Measurements from ENCODE around the gene IRF4.

DNA sequence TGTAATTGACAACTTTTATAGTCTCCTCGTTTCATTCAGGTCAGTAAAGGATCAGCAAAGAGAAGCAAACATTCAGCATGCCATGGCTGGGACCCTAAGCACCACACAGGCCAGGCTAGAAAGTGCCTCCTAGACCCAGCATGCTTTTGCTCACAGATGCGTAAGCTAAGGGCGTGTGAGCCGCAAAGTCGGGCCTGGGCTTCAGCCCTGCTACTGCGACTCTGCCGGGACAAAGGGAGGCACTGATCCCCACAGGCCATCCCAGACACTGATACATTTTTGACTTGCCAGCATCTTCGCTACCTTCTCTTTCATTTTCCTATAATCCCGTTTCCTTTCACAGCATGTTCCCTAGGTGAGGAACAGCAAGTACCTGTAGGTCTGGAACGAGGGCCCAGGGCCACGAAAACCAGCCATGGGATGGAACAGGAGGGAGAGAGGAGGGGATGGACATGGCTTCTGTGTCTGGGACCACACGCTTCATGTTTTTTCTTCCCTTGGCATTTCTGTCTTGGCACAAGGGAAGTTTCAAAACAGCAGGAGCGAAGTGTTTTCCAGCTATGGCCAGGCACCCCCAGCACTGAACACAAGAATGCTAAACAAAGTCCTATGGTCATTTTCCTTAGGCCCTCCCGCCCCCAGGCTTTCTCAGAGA is 42.6 kb downstream of the IRF4 start:
- TF ChIP-seq POLR2A (IDR thresholded peaks at IDR 0.05) = no peak
- TF ChIP-seq, protein P1, sequence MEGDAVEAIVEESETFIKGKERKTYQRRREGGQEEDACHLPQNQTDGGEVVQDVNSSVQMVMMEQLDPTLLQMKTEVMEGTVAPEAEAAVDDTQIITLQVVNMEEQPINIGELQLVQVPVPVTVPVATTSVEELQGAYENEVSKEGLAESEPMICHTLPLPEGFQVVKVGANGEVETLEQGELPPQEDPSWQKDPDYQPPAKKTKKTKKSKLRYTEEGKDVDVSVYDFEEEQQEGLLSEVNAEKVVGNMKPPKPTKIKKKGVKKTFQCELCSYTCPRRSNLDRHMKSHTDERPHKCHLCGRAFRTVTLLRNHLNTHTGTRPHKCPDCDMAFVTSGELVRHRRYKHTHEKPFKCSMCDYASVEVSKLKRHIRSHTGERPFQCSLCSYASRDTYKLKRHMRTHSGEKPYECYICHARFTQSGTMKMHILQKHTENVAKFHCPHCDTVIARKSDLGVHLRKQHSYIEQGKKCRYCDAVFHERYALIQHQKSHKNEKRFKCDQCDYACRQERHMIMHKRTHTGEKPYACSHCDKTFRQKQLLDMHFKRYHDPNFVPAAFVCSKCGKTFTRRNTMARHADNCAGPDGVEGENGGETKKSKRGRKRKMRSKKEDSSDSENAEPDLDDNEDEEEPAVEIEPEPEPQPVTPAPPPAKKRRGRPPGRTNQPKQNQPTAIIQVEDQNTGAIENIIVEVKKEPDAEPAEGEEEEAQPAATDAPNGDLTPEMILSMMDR (IDR thresholded peaks at IDR 0.05) = no peak
